GM23338 (cell line): Measurements from ENCODE around the gene GP5. TPM values are rescaled to one million over a fixed set of nuclear protein-coding genes. Genes with fewer than 3 reads are reported as not detected.

Source experiments
- ATAC-seq: fragments of 200-7000 bp; cut with Tn5 transposase; 3 replicates; pipeline ENCODE4 v1.9.1; 2020
- DNase-seq: peaks from one replicate; pipeline ENCODE4 v3.0.0-alpha.2; 2015; ENCODE audit warnings: low spot score
- H2AFZ ChIP-seq: fragments of 200-600 bp; sonication (generic); 2 replicates; pipeline ENCODE4 v1.8.0; 2016; ENCODE audit warnings: antibody characterized with exemption, mild to moderate bottlenecking, moderate library complexity
- H3F3A ChIP-seq: fragments of 200-600 bp; sonication (generic); replicated peaks from 2 replicates; pipeline ENCODE4 v1.8.0; 2017; ENCODE audit warnings: antibody characterized with exemption, mixed run types, low read depth
- H3K27ac ChIP-seq: fragments of 200-600 bp; sonication (generic); 2 replicates; pipeline ENCODE4 v1.6.1; 2016; ENCODE audit warnings: low read depth
- H3K27me3 ChIP-seq: fragments of 200-600 bp; sonication (generic); 2 replicates; pipeline ENCODE4 v1.8.0; 2016; ENCODE audit warnings: mild to moderate bottlenecking, mixed run types, moderate library complexity; ENCODE audit not compliant: insufficient read depth
- H3K36me3 ChIP-seq: fragments of 200-600 bp; sonication (generic); 2 replicates; pipeline ENCODE4 v1.8.0; 2016; ENCODE audit warnings: mild to moderate bottlenecking; ENCODE audit not compliant: insufficient read depth
- H3K4me1 ChIP-seq: fragments of 200-600 bp; sonication (generic); 2 replicates; pipeline ENCODE4 v1.8.0; 2016; ENCODE audit warnings: mild to moderate bottlenecking, moderate library complexity; ENCODE audit not compliant: insufficient read depth
- H3K4me2 ChIP-seq: fragments of 200-600 bp; sonication (generic); 2 replicates; pipeline ENCODE4 v1.7.1; 2017; ENCODE audit warnings: mixed run types
- H3K4me3 ChIP-seq: fragments of 200-600 bp; sonication (generic); 2 replicates; pipeline ENCODE4 v1.6.1; 2016; ENCODE audit warnings: mixed run types
- H3K79me2 ChIP-seq: fragments of 200-600 bp; sonication (generic); replicated peaks from 2 replicates; pipeline ENCODE4 v1.8.0; 2017; ENCODE audit warnings: mild to moderate bottlenecking; ENCODE audit not compliant: insufficient read depth
- H3K9me2 ChIP-seq: fragments of 200-600 bp; sonication (generic); 2 replicates; pipeline ENCODE4 v1.8.0; 2017; ENCODE audit not compliant: insufficient read depth
- H4K20me1 ChIP-seq: fragments of 200-600 bp; sonication (generic); replicated peaks from 2 replicates; pipeline ENCODE4 v1.8.0; 2017; ENCODE audit warnings: mild to moderate bottlenecking; ENCODE audit not compliant: insufficient read depth
- H3K27ac Mint-ChIP-seq: 2 replicates; pipeline ENCODE4 v1.8.0; 2020; ENCODE audit warnings: inconsistent platforms, mild to moderate bottlenecking, moderate library complexity, mixed read lengths
- H3K27me3 Mint-ChIP-seq: 3 replicates; pipeline ENCODE4 v1.8.0; 2022; ENCODE audit warnings: low read depth, mild to moderate bottlenecking, moderate library complexity, mixed read lengths, inconsistent platforms; ENCODE audit not compliant: insufficient read depth, poor library complexity
- H3K36me3 Mint-ChIP-seq: 3 replicates; pipeline ENCODE4 v1.8.0; 2021; ENCODE audit warnings: low read depth, mild to moderate bottlenecking, inconsistent platforms, moderate library complexity, mixed read lengths
- H3K4me1 Mint-ChIP-seq: 3 replicates; pipeline ENCODE4 v1.8.0; 2020; ENCODE audit warnings: mild to moderate bottlenecking, inconsistent platforms, mixed read lengths
- H3K4me3 Mint-ChIP-seq: 3 replicates; pipeline ENCODE4 v1.8.0; 2021; ENCODE audit warnings: moderate library complexity, mild to moderate bottlenecking, inconsistent platforms, mixed read lengths
- H3K9me3 Mint-ChIP-seq: 3 replicates; pipeline ENCODE4 v1.8.0; 2020; ENCODE audit warnings: moderate library complexity, mild to moderate bottlenecking, inconsistent platforms, mixed read lengths
- CREB1 ChIP-seq: fragments of 250-450 bp; sonication (Bioruptor Pico); IDR thresholded peaks from 2 replicates; pipeline ENCODE4 v1.5.0; 2020; ENCODE audit warnings: low read depth, mild to moderate bottlenecking, moderate library complexity
- EZH2 ChIP-seq: fragments of 200-600 bp; sonication (generic); IDR thresholded peaks from one replicate; pipeline ENCODE4 v1.8.0; 2017; ENCODE audit warnings: antibody characterized with exemption, mild to moderate bottlenecking, low read depth; ENCODE audit not compliant: unreplicated experiment
- JUNB ChIP-seq: IDR thresholded peaks from one replicate; pipeline ENCODE4 v1.6.1; 2016; ENCODE audit warnings: antibody characterized with exemption; ENCODE audit not compliant: unreplicated experiment
- NANOG ChIP-seq: IDR thresholded peaks from 2 replicates; pipeline ENCODE4 v1.6.1; 2016; ENCODE audit warnings: antibody characterized with exemption, borderline replicate concordance
- STAT1 ChIP-seq: IDR thresholded peaks from one replicate; pipeline ENCODE4 v1.6.1; 2016; ENCODE audit warnings: antibody characterized with exemption; ENCODE audit not compliant: unreplicated experiment
- polyA plus RNA-seq: library from polyadenylated mRNA; unstranded; fragments of >200 nt; fragmentation: Nextera tagmentation; extraction: Ambion mirVana; gene quantifications from 2 replicates; pipeline ENCODE4 v1.2.1, GENCODE V29; 2016
- total RNA-seq: library from RNA; depleted of rRNA; stranded (reverse); fragments of >200 nt; shearing (Covaris generic); gene quantifications from 2 replicates; pipeline ENCODE4 v1.2.3, GENCODE V29; 2014
- TF ChIP-seq, protein P1 (sequence below): fragments of 250-450 bp; sonication (Bioruptor Pico); IDR thresholded peaks from 2 replicates; pipeline ENCODE4 v1.5.0; 2020; ENCODE audit warnings: mild to moderate bottlenecking, moderate library complexity

GP5 gene
- total and polyA plus RNA-seq, 2 experiments from 2014 or later, result 0.07 to 0.15 TPM

DNA sequence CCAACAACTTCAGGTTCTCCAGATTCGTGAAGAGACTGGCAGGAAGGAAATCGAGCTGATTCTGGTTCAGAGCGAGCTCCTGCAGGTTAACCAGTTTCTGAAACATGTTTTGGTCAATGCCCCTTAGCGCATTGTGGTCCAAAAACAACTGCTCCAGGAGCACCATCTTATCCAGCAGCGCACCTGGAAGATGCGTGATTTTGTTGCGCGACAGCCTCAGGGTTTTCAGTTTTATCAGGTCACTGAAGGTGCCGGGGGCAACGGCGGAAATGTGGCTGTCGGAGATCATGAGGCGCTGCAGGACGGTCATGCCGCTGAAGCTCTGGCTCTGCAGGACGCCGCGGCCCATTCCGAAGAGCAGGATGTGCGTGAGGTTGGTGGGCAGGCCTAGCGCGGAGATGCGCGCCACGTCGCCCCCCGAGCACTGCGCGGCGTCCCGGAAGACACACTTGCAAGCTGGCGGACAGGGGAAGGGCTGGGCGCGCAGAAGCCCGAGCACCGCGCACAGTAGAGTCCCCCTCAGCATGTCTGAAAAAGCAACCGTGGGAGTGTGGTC is 1.2 kb downstream of the GP5 start:
- H3K4me3 Mint-ChIP-seq, result peak overlapping the region; percentile 66
- no peaks in the 10 kb centered on the region for H3K9me2 ChIP-seq
- H3K36me3 Mint-ChIP-seq, result no peaks in the 10 kb centered on the region
- H3K36me3 ChIP-seq, result no peaks in the 10 kb centered on the region
- no peak overlapping the region for H3K27ac ChIP-seq
- peak overlapping the region; percentile 66 for H3K4me3 ChIP-seq
- H3K4me1 Mint-ChIP-seq, result peaks cover 21% of the 10 kb centered on the region
- peaks cover 42% of the 10 kb centered on the region for H3K27me3 Mint-ChIP-seq
- TF ChIP-seq, protein P1, sequence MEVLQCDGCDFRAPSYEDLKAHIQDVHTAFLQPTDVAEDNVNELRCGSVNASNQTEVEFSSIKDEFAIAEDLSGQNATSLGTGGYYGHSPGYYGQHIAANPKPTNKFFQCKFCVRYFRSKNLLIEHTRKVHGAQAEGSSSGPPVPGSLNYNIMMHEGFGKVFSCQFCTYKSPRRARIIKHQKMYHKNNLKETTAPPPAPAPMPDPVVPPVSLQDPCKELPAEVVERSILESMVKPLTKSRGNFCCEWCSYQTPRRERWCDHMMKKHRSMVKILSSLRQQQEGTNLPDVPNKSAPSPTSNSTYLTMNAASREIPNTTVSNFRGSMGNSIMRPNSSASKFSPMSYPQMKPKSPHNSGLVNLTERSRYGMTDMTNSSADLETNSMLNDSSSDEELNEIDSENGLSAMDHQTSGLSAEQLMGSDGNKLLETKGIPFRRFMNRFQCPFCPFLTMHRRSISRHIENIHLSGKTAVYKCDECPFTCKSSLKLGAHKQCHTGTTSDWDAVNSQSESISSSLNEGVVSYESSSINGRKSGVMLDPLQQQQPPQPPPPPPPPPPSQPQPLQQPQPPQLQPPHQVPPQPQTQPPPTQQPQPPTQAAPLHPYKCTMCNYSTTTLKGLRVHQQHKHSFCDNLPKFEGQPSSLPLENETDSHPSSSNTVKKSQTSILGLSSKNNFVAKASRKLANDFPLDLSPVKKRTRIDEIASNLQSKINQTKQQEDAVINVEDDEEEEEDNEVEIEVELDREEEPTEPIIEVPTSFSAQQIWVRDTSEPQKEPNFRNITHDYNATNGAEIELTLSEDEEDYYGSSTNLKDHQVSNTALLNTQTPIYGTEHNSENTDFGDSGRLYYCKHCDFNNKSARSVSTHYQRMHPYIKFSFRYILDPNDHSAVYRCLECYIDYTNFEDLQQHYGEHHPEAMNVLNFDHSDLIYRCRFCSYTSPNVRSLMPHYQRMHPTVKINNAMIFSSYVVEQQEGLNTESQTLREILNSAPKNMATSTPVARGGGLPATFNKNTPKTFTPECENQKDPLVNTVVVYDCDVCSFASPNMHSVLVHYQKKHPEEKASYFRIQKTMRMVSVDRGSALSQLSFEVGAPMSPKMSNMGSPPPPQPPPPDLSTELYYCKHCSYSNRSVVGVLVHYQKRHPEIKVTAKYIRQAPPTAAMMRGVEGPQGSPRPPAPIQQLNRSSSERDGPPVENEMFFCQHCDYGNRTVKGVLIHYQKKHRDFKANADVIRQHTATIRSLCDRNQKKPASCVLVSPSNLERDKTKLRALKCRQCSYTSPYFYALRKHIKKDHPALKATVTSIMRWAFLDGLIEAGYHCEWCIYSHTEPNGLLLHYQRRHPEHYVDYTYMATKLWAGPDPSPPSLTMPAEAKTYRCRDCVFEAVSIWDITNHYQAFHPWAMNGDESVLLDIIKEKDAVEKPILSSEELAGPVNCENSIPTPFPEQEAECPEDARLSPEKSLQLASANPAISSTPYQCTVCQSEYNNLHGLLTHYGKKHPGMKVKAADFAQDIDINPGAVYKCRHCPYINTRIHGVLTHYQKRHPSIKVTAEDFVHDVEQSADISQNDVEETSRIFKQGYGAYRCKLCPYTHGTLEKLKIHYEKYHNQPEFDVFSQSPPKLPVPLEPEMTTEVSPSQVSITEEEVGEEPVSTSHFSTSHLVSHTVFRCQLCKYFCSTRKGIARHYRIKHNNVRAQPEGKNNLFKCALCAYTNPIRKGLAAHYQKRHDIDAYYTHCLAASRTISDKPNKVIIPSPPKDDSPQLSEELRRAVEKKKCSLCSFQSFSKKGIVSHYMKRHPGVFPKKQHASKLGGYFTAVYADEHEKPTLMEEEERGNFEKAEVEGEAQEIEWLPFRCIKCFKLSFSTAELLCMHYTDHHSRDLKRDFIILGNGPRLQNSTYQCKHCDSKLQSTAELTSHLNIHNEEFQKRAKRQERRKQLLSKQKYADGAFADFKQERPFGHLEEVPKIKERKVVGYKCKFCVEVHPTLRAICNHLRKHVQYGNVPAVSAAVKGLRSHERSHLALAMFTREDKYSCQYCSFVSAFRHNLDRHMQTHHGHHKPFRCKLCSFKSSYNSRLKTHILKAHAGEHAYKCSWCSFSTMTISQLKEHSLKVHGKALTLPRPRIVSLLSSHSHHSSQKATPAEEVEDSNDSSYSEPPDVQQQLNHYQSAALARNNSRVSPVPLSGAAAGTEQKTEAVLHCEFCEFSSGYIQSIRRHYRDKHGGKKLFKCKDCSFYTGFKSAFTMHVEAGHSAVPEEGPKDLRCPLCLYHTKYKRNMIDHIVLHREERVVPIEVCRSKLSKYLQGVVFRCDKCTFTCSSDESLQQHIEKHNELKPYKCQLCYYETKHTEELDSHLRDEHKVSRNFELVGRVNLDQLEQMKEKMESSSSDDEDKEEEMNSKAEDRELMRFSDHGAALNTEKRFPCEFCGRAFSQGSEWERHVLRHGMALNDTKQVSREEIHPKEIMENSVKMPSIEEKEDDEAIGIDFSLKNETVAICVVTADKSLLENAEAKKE (CRISPR knock-in tag), result no peak
- no peak for TF ChIP-seq JUNB
- TF ChIP-seq EZH2, result peak; percentile 69
- peaks cover 7% of the 10 kb centered on the region; the same call in 1 of the 2 replicates for H3F3A ChIP-seq
- no peaks in the 10 kb centered on the region for H3K79me2 ChIP-seq
- peaks cover 48% of the 10 kb centered on the region for H3K27me3 ChIP-seq
- peak overlapping the region; percentile 97 for H3K4me2 ChIP-seq
- peak overlapping the region; percentile 100 for H2AFZ ChIP-seq
- no peaks in the 10 kb centered on the region for H3K9me3 Mint-ChIP-seq
- H4K20me1 ChIP-seq, result no peaks in the 10 kb centered on the region
- peaks cover 21% of the 10 kb centered on the region for H3K4me1 ChIP-seq
- no peak overlapping the region for H3K27ac Mint-ChIP-seq
- ATAC-seq (peak; percentile 23), DNase-seq (peak; percentile 67)

DNA sequence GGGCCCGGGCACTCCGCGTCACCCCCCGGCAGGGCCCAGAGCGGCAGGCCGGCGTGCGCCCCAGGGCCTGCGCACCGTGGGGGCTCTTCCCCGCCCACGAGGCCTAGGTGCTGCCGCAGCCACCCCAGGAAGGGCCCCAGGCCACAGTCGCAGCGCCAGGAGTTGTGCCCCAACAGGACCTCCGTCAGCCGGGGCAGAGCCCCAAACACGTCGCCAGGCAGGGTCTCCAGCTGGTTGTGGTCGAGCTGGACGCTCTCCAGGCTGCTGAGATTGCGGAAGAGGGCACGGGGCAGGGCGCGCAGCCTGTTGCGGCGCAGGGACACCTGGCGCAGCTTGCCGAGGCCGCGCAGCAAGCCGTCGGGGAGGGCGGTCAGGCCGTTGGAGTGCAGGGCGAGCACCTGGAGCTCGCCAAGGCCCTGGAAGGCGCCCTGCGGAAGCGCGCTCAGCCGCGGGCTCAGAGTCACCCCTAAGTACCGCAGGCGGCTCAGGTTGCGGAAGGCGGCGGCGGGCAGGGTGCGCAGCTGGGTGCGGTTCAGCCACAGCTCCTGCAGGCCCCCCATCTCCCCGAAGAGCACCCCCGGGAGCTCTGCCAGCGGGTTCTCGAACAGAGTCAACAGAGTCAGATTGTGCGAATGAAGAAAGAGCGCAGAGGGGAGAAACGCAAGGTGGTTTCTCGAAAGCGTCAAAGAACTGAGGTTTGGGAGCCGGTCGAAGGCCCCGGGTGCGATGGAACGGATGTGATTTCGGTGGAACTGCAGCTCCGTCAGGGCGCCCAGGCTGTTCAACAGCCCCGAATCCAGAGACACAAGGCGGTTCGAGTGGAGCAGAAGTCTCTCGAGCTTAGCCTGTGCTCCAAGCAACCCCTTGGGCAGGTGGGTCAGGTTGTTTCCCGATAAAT is 2.0 kb downstream of the GP5 start:
- H3K9me3 Mint-ChIP-seq, result no peaks in the 10 kb centered on the region
- ATAC-seq (peak; percentile 74), DNase-seq (peak; percentile 73)
- Histone ChIP-seq H3F3A (peaks cover 7% of the 10 kb centered on the region; the same call in 1 of the 2 replicates), H3K36me3 (no peaks in the 10 kb centered on the region), H3K27ac (no peak overlapping the region), H3K4me1 (peaks cover 21% of the 10 kb centered on the region), H3K4me2 (peak overlapping the region; percentile 97), H2AFZ (peak overlapping the region; percentile 100), H3K79me2 (no peaks in the 10 kb centered on the region), H4K20me1 (no peaks in the 10 kb centered on the region), H3K27me3 (peaks cover 48% of the 10 kb centered on the region), H3K4me3 (peak overlapping the region; percentile 66), H3K9me2 (no peaks in the 10 kb centered on the region)
- TF ChIP-seq NANOG (no peak), STAT1 (no peak), CREB1 (CRISPR knock-in tag) (no peak)
- peaks cover 40% of the 10 kb centered on the region for H3K27me3 Mint-ChIP-seq
- H3K36me3 Mint-ChIP-seq, result no peaks in the 10 kb centered on the region
- H3K27ac Mint-ChIP-seq, result no peak overlapping the region
- H3K4me1 Mint-ChIP-seq, result peaks cover 21% of the 10 kb centered on the region
- H3K4me3 Mint-ChIP-seq, result peak overlapping the region; percentile 72
